GM10266 (cell line): ENCODE data around the gene SIAE.

Experiments
- DNase-seq: peaks from one replicate; pipeline ENCODE4 v3.0.0; 2012; ENCODE audit errors: extremely low spot score
- TF ChIP-seq, protein P1 (sequence below): IDR thresholded peaks from 2 replicates; pipeline ENCODE4 v1.5.1; 2012; ENCODE audit warnings: mild to moderate bottlenecking, low read depth; ENCODE audit not compliant: control insufficient read depth, insufficient read depth; ENCODE audit errors: missing control alignments

Gene SIAE

DNA sequence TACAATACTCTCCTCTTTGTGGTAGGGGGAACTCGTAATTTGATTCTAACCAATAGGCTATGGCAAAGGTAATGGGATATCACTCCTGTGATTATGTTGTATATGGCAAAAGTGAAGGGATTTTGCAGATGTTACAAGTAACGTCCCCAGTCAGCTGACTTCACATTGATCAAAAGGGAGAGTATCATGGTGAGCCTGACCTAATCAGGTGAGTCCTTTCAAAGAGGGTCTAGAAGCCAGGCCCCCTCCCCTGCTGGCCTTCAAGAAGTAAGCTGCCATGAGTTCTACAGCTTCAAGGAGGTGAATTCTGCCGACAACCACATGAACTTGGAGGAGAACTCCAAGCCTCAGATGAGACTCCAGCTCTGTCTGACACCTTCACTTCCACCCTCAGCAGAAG is 30.9 kb downstream of the SIAE start:
- DNase-seq: no peak
- TF ChIP-seq, protein P1, sequence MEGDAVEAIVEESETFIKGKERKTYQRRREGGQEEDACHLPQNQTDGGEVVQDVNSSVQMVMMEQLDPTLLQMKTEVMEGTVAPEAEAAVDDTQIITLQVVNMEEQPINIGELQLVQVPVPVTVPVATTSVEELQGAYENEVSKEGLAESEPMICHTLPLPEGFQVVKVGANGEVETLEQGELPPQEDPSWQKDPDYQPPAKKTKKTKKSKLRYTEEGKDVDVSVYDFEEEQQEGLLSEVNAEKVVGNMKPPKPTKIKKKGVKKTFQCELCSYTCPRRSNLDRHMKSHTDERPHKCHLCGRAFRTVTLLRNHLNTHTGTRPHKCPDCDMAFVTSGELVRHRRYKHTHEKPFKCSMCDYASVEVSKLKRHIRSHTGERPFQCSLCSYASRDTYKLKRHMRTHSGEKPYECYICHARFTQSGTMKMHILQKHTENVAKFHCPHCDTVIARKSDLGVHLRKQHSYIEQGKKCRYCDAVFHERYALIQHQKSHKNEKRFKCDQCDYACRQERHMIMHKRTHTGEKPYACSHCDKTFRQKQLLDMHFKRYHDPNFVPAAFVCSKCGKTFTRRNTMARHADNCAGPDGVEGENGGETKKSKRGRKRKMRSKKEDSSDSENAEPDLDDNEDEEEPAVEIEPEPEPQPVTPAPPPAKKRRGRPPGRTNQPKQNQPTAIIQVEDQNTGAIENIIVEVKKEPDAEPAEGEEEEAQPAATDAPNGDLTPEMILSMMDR: no peak

DNA sequence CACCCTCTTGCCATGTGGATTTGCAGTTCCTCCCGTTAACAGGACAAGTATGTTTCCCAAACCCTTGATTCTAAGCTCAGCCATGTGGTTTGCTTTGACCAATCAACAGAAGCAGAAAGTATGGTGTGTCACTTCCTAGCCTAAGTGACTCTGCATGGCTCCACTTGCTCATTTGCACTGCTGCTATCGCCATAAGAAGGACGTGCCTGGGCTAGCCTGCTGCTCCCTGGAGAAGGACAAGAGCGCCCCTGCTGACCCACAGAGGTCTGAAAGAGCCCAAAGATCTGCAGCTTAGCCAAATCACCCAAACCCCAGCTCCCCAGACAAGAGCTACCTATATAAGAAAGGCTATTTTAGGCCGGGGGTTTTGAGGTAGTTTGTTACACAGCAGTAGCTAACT is 32.9 kb downstream of the SIAE start:
- DNase-seq: no peak
- TF ChIP-seq, protein P1: no peak

DNA sequence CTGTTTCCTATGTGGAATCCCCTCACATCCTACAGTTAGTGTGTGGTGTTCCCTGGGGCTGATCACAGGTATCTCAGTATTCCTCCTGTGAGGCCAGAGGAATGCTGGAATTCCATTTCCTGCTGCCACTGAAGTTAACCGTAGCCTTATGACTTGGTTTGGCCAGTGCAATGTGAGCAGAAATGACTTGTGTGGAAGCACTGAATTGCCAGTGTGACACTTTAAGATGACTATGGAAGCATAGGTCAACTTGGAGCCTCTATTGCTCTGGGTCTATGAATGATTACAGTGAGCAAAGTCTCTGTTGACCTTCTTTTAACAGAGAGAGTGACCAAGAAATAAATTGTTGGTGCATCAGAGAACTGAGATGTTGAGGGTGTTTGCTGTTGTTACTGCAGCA is 34.4 kb downstream of the SIAE start:
- TF ChIP-seq, protein P1: no peak
- DNase-seq: no peak

DNA sequence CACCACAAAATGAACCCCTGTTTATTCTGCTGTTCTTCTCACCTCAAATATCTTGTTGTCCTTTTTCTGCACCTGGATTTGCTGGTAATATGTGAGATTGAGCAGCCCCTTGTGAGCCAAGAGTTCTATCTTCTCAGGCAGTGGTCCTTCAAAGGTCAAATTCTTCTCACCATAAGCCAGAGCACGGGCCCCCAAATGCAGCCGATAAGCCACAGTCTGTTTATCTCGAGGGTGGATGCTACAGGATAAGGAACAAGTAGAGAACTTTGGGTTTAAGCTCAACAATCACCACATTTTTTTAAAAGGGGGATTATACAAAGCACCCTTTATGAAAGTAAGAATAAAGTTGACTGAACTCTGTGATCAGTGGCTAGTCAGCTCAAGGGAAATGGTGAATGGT is 35.0 kb downstream of the SIAE start:
- TF ChIP-seq, protein P1: no peak
- DNase-seq: no peak

DNA sequence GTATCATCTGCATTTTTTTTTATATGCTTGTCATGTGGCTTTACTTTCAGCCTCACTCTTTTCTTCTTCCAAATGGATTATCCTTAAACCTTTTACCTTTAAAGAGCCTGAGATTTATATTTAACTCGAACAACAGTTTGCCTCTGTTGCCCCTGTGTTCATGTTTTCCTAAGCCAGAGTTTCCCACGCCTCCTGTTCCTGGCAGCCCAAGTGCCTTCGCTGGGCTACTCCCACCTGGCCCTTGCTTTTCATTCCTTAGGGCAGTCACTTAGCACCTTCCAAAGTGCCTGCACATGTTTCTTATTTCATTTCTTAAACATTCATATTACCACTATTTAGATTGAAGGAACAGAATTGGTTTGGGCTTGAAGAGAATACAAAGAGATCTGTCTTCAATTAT is 37.6 kb downstream of the SIAE start:
- TF ChIP-seq, protein P1: no peak
- DNase-seq: no peak

DNA sequence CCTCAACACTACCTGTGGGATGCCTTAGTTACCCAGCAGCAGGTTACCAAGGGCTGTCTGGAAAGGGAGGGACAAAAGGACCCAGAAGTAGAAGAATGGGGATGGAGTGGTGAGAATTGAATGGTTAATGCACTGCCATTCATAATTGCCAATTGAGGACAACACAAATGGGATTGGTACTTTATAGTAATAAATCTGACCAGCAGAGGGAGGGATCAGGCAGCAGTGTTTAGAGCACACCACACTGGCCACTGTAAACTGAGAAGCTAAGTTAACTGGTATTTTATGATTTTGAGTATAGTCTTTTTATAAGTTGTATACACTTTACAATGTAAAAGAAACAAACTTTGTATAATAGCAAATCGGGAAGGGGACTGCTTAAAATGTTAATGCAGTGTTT is 40.2 kb downstream of the SIAE start:
- no peak for DNase-seq
- TF ChIP-seq, protein P1: no peak

DNA sequence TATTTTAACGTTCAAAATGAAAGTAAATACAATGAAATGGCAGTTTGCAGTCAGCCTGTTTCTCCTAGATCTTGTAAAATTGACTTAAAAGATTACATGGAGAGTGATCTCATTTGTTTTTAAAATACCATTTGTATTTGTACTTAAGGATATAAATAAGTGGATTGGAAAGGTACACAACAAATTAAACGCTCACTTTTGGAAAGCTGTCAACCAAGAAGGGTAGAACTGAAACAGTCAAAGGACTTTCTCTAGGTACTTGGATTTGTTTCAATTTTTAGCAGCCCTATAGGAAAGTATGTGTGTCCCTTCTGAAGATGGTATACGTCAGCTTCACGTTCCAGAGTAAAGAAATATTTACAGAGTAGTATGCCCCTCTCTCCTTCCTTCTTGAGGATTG is 43.6 kb downstream of the SIAE start:
- TF ChIP-seq, protein P1: no peak
- no peak for DNase-seq
